Caco-2 (cell line): ENCODE data around the gene CDH11. TPM values are rescaled to one million over a fixed set of nuclear protein-coding genes. Genes with fewer than 3 reads are reported as not detected.

ENCODE experiments used
- BruUV-seq: library from RNA; stranded (reverse); fragments of 400-500 nt; replicated peaks from 2 replicates; lab custom pipeline; 2021; lab: Mats Ljungman, UMichigan
- CTCF ChIA-PET: fragments of 300-600 bp; sonication (Branson Sonifier 250); formaldehyde crosslinking; loops from one replicate; lab custom pipeline; 2022; ENCODE audit warnings: antibody characterized with exemption; lab: Charles Lee
- POLR2A ChIA-PET: fragments of 300-600 bp; sonication (Branson Sonifier 250); formaldehyde crosslinking; loops from one replicate; lab custom pipeline; 2022; ENCODE audit warnings: antibody characterized with exemption; lab: Charles Lee
- DNase-seq, 2 experiments: peaks; one replicate each; pipeline versions ENCODE4 v3.0.0 to v3.0.0-alpha.2; 2020 to 2022
- H3K27me3 ChIP-seq: replicated peaks from 2 replicates; pipeline ENCODE4 v1.6.0; 2011; ENCODE audit warnings: low read length; ENCODE audit not compliant: control insufficient read depth, insufficient read depth
- H3K36me3 ChIP-seq: 2 replicates; pipeline ENCODE4 v1.5.1; 2011; ENCODE audit warnings: low read length; ENCODE audit not compliant: control insufficient read depth, insufficient read depth
- H3K4me1 ChIP-seq: fragments of 250-450 bp; sonication (Bioruptor Pico); 2 replicates; pipeline ENCODE4 v1.5.1; 2020; ENCODE audit warnings: mild to moderate bottlenecking
- H3K4me3 ChIP-seq: 2 replicates; pipeline ENCODE4 v1.5.1; 2011; ENCODE audit warnings: low read depth, mild to moderate bottlenecking, control low read depth, low read length
- H3K9me3 ChIP-seq: fragments of 250-450 bp; sonication (Bioruptor Pico); 2 replicates; pipeline ENCODE4 v1.5.1; 2020; ENCODE audit warnings: mild to moderate bottlenecking, moderate library complexity
- H3K27ac Mint-ChIP-seq: one replicate; pipeline ENCODE4 v1.8.0; 2022; ENCODE audit warnings: mixed read lengths; ENCODE audit not compliant: unreplicated experiment
- H3K27me3 Mint-ChIP-seq: one replicate; pipeline ENCODE4 v1.8.0; 2022; ENCODE audit warnings: mixed read lengths; ENCODE audit not compliant: insufficient read depth, unreplicated experiment
- H3K36me3 Mint-ChIP-seq: one replicate; pipeline ENCODE4 v1.8.0; 2022; ENCODE audit warnings: mild to moderate bottlenecking, mixed read lengths; ENCODE audit not compliant: insufficient read depth, unreplicated experiment
- H3K4me1 Mint-ChIP-seq: one replicate; pipeline ENCODE4 v1.8.0; 2022; ENCODE audit warnings: low read depth, mixed read lengths; ENCODE audit not compliant: unreplicated experiment
- H3K4me3 Mint-ChIP-seq: one replicate; pipeline ENCODE4 v1.8.0; 2022; ENCODE audit warnings: mild to moderate bottlenecking, moderate library complexity, mixed read lengths; ENCODE audit not compliant: unreplicated experiment
- H3K9me3 Mint-ChIP-seq: one replicate; pipeline ENCODE4 v1.8.0; 2022; ENCODE audit warnings: mixed read lengths; ENCODE audit not compliant: unreplicated experiment
- CTCF ChIP-seq, 2 experiments: fragments of 200-600 bp in 1 of 2; IDR thresholded peaks; 1 replicate in 1 of 2; 2 replicates in 1 of 2; pipeline versions ENCODE4 v1.5.1 to v1.8.0; 2011 to 2022; ENCODE audit warnings: antibody characterized with exemption in 1 of 2, control low read depth in 1 of 2, inconsistent platforms in 1 of 2, low read depth in 1 of 2, low read length in 1 of 2, mild to moderate bottlenecking in 1 of 2, moderate library complexity in 1 of 2; ENCODE audit not compliant: insufficient read depth in 1 of 2, severe bottlenecking in 1 of 2, unreplicated experiment in 1 of 2
- intact Hi-C: fragments of 100-400 bp; cut with micrococcal nuclease; formaldehyde crosslinking; loops from one replicate; pipeline ENCODE4 v1.10.0; 2022; ENCODE audit not compliant: unreplicated experiment
- total RNA-seq: library from RNA; stranded (reverse); gene quantifications from 2 replicates; pipeline ENCODE4 v1.2.3, GENCODE V29; 2022

CDH11 gene
- total RNA-seq, 1 experiment from 2014 or later, result not detected

GRCh38 chr16:65054457-65054856, 67.4 kb downstream of the CDH11 start:
- Mint-ChIP-seq H3K9me3 (no peaks in the 10 kb centered on the region), H3K27ac (no peak overlapping the region), H3K36me3 (no peaks in the 10 kb centered on the region), H3K27me3 (peaks cover 4% of the 10 kb centered on the region), H3K4me3 (no peak overlapping the region), H3K4me1 (no peaks in the 10 kb centered on the region)
- BruUV-seq, result no TSS peak
- no peaks in the 10 kb centered on the region for H3K9me3 ChIP-seq
- H3K4me3 ChIP-seq, result no peak overlapping the region
- no peaks in the 10 kb centered on the region for H3K27me3 ChIP-seq
- no peaks in the 10 kb centered on the region for H3K4me1 ChIP-seq
- ChIA-PET CTCF (no interaction called here), POLR2A (no interaction called here)
- no peak for TF ChIP-seq CTCF (IDR thresholded peaks at IDR 0.05; ENCODE audit: insufficient read depth in 1 of 2, low read depth in 1 of 2, low read length in 1 of 2, severe bottlenecking in 1 of 2, unreplicated experiment in 1 of 2)
- intact Hi-C loops, result no loop called here
- no peak for DNase-seq
- no peaks in the 10 kb centered on the region for H3K36me3 ChIP-seq

- Mint-ChIP-seq H3K36me3 (no peaks in the 10 kb centered on the region), H3K27me3 (no peaks in the 10 kb centered on the region), H3K9me3 (no peaks in the 10 kb centered on the region), H3K27ac (no peak overlapping the region), H3K4me3 (no peak overlapping the region), H3K4me1 (no peaks in the 10 kb centered on the region)
- no peak for TF ChIP-seq CTCF (IDR thresholded peaks at IDR 0.05; ENCODE audit: insufficient read depth in 1 of 2, low read depth in 1 of 2, low read length in 1 of 2, severe bottlenecking in 1 of 2, unreplicated experiment in 1 of 2)
- Histone ChIP-seq H3K27me3 (no peaks in the 10 kb centered on the region), H3K9me3 (no peaks in the 10 kb centered on the region), H3K36me3 (no peaks in the 10 kb centered on the region), H3K4me3 (no peak overlapping the region), H3K4me1 (no peaks in the 10 kb centered on the region)
- no TSS peak for BruUV-seq
- ChIA-PET POLR2A (no interaction called here), CTCF (no interaction called here)
- intact Hi-C loops, result no loop called here
- DNase-seq, result no peak
These were observed 72.2 kb downstream of the CDH11 start for GRCh38 chr16:65049679-65050078.

GRCh38 chr16:65045961-65046360, 75.9 kb downstream of the CDH11 start:
- DNase-seq, result no peak
- no peaks in the 10 kb centered on the region for H3K27me3 ChIP-seq
- no peaks in the 10 kb centered on the region for H3K9me3 Mint-ChIP-seq
- ChIA-PET POLR2A (no interaction called here), CTCF (no interaction called here)
- H3K4me1 ChIP-seq, result no peaks in the 10 kb centered on the region
- no peaks in the 10 kb centered on the region for H3K9me3 ChIP-seq
- no peak overlapping the region for H3K4me3 Mint-ChIP-seq
- no peak overlapping the region for H3K4me3 ChIP-seq
- no peaks in the 10 kb centered on the region for H3K36me3 ChIP-seq
- peaks cover 2% of the 10 kb centered on the region for H3K27me3 Mint-ChIP-seq
- BruUV-seq, result no TSS peak
- no peaks in the 10 kb centered on the region for H3K36me3 Mint-ChIP-seq
- no peak overlapping the region for H3K27ac Mint-ChIP-seq
- TF ChIP-seq CTCF (IDR thresholded peaks at IDR 0.05; ENCODE audit: insufficient read depth in 1 of 2, low read depth in 1 of 2, low read length in 1 of 2, severe bottlenecking in 1 of 2, unreplicated experiment in 1 of 2), result no peak
- intact Hi-C loops, result no loop called here
- no peaks in the 10 kb centered on the region for H3K4me1 Mint-ChIP-seq
